GM19395 (cell line): Measurements from ENCODE around the gene RALGAPB.

Experiments used
- ATAC-seq: cut with Tn5 transposase; IDR thresholded peaks from one replicate; pipeline ENCODE4 v1.9.1; 2021; ENCODE audit warnings: mild to moderate bottlenecking, moderate library complexity; ENCODE audit not compliant: unreplicated experiment

The RALGAPB gene

GRCh38 chr20:38543014-38543906 lies 70.6 kb downstream of the RALGAPB start:
- no peak for ATAC-seq

- ATAC-seq = no peak
Observed at GRCh38 chr20:38545771-38546170, 73.1 kb downstream of the RALGAPB start.

GRCh38 chr20:38547288-38548085 lies 74.8 kb downstream of the RALGAPB start:
- ATAC-seq = no peak

- no peak for ATAC-seq
Observed at GRCh38 chr20:38548356-38549083, 75.9 kb downstream of the RALGAPB start.

GRCh38 chr20:38550274-38550673 lies 77.6 kb downstream of the RALGAPB start:
- no peak for ATAC-seq

GRCh38 chr20:38551056-38551626 lies 78.5 kb downstream of the RALGAPB start:
- ATAC-seq = no peak

- no peak for ATAC-seq
Observed at GRCh38 chr20:38554986-38555385, 82.3 kb downstream of the RALGAPB start.

- ATAC-seq = no peak
Observed at GRCh38 chr20:38555395-38555794, 82.8 kb downstream of the RALGAPB start.

- no peak for ATAC-seq
Observed at GRCh38 chr20:38557174-38557573, 84.5 kb downstream of the RALGAPB start.

- no peak for ATAC-seq
Observed at GRCh38 chr20:38558596-38559360, 86.1 kb downstream of the RALGAPB start.

- no peak for ATAC-seq
Observed at GRCh38 chr20:38559764-38560163, 87.1 kb downstream of the RALGAPB start.

- ATAC-seq = no peak
Observed at GRCh38 chr20:38563802-38564431, 91.3 kb downstream of the RALGAPB start.

GRCh38 chr20:38564680-38565079 lies 92.0 kb downstream of the RALGAPB start:
- ATAC-seq = no peak

- no peak for ATAC-seq
Observed at GRCh38 chr20:38566036-38566598, 93.5 kb downstream of the RALGAPB start.

GRCh38 chr20:38569747-38570525 lies 97.3 kb downstream of the RALGAPB start:
- no peak for ATAC-seq

- ATAC-seq = no peak
Observed at GRCh38 chr20:38573413-38573812, 100.8 kb downstream of the RALGAPB start.

- ATAC-seq = no peak
Observed at GRCh38 chr20:38579219-38579910, 106.7 kb downstream of the RALGAPB start.

- no peak for ATAC-seq
Observed at GRCh38 chr20:38579921-38580320, 107.3 kb downstream of the RALGAPB start.
